Fibroblast of skin of abdomen (primary cell): ENCODE data around the gene DIO3.
"Not testable (repeated sequence)": the region's sequence is repeated elsewhere in the genome, so short reads cannot be mapped to it uniquely, and the experiment has no call there.

Experiments
- DNase-seq: peaks from one replicate; pipeline ENCODE4 v3.0.0-alpha.2; 2013

DIO3 gene

DNA sequence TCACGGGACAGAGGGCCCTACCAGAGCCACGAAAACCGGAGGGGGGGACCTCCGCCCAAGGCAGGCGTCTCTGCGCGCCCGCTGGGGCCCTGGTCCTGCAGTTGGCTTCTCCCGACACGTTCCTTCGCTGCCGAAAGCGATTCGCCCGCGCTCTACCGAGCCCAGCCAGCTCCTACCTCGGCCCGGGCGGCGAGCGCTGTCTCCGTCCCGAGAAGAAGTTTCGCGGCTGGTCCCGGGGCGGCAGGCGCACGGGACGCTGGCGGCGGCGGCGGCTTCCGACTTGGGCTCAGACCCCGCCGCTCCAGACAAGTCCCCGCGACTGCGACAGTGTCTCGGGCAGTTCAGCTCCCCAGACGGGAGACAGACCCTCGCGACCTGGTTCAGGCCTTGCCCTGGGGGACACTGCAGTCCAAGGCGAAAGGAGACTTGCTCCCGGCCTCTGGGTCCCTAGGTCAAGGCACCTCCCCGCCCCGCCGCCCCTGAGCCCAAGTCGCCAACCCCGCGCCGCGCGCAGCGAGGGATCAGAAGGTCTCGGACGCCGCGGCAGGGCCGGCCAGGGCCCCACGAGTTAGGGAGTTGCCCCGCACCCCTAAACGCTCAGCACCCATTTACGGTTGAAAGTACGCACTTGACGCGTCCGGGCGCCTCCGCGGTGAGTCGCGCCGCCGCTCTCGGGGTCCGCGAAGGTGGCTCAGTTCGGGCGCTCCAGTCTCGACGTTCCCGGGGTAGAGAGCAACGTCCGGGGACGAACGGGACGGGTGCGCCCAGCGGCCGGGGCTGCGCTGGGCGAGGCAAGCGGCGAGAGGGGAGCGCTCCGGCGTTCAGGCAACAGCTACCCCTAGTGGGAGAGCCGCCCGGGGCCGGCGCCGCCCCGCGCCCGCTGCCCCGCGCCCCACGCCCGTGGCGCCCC, 1.4 kb upstream of the DIO3 start:
- no peak for DNase-seq

GRCh38 chr14:101560534-101561113, 671 bp upstream of the DIO3 start:
- DNase-seq = no peak

DNA sequence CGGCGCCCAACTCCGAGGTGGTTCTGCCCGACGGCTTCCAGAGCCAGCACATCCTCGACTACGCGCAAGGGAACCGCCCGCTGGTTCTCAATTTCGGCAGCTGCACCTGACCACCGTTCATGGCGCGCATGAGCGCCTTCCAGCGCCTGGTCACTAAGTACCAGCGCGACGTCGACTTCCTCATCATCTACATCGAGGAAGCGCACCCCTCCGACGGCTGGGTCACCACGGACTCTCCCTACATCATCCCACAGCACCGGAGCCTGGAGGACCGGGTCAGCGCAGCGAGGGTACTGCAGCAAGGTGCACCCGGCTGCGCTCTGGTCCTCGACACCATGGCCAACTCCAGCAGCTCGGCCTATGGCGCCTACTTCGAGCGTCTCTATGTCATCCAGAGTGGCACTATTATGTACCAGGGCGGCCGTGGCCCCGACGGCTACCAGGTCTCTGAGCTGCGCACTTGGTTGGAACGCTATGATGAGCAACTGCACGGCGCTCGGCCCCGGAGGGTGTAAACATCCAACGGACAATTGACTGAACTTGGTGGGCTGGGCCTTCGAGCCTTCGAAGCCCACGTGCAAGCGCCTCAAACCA, 699 bp downstream of the DIO3 start:
- DNase-seq = no peak

DNA sequence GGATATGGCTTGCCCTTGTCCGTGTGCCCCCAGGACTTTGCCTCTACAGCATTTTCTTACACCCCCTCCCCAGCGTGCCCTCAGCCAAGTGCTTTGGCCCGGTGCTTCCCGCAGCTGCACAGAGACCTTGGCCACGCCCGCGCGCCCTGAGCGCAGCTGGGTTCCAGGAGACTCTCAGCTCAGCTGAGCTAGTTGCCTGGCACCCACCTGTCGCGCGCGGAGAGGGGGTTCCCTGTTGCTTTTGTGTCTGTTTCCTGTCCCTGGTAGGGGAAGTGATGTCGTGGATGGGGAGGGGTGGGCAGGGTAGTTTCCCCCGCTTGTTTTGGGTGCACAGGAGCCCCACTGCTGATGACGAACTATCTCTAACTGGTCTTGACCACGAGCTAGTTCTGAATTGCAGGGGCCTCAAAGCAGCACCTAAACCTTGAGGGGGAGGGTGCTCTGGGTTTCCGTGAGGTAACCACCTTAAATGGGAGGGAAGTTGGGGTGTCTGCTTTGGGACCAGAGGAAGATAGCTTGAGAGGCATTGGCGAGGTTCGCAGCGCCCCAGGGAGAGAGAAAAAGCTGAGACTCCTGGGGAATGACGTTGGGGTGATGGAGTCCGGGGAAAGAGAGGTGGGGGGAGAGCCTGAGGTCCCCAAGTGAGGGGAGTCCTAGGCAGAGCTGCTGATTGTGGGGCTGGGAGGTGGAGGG, 1.5 kb downstream of the DIO3 start:
- DNase-seq = no peak

GRCh38 chr14:101563352-101563653, 2.0 kb downstream of the DIO3 start:
- no peak for DNase-seq

- no peak for DNase-seq
Measured at GRCh38 chr14:101563654-101564443, 2.6 kb downstream of the DIO3 start.

- no peak for DNase-seq
Measured at GRCh38 chr14:101564444-101564776, 3.1 kb downstream of the DIO3 start.

GRCh38 chr14:101564819-101565698, 3.8 kb downstream of the DIO3 start:
- DNase-seq = no peak

GRCh38 chr14:101567252-101567651, 6.0 kb downstream of the DIO3 start:
- no peak for DNase-seq

GRCh38 chr14:101571004-101571403, 9.7 kb downstream of the DIO3 start:
- DNase-seq = no peak

DNA sequence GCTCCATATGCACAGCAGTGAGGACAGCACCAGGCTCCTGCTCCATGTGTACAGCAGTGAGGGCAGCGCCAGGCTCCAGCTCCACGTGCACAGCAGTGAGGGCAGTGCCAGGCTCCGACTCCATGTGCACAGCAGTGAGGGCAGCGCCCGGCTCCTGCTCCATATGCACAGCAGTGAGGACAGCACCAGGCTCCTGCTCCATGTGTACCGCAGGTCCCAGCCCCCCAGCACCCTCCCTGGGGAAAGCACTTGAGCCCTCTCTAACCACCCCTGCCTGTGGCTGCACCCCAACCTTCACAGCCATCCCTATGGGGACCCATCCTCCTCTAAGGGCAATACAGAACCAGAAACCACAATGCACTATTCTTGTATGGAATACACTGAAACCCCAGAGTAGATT, 11.2 kb downstream of the DIO3 start:
- DNase-seq = not testable (repeated sequence)

DNA sequence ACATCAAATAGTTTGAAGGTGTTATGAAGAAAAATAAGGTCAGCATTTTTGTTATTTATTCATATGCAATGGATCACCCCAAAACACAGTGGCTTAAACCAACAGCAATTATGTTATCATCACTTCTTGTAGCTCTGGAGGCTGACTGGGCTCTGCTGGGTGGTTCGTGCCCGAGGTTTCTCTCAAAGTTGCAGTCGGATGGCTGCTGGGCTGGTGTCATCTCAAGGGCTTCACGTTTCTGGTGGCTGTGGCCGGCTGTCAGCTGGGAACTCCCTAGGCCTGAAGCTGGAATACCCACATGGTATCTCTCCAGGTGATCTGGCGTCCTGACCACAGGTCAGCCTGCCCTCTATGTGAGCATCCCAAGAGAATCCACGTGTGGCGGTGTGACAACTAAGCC, 12.0 kb downstream of the DIO3 start:
- no peak for DNase-seq

GRCh38 chr14:101575581-101575980, 14.3 kb downstream of the DIO3 start:
- DNase-seq = no peak

GRCh38 chr14:101577221-101577909, 16.1 kb downstream of the DIO3 start:
- DNase-seq = no peak

GRCh38 chr14:101578489-101578888, 17.2 kb downstream of the DIO3 start:
- DNase-seq = no peak

GRCh38 chr14:101579372-101580080, 18.2 kb downstream of the DIO3 start:
- no peak for DNase-seq

DNA sequence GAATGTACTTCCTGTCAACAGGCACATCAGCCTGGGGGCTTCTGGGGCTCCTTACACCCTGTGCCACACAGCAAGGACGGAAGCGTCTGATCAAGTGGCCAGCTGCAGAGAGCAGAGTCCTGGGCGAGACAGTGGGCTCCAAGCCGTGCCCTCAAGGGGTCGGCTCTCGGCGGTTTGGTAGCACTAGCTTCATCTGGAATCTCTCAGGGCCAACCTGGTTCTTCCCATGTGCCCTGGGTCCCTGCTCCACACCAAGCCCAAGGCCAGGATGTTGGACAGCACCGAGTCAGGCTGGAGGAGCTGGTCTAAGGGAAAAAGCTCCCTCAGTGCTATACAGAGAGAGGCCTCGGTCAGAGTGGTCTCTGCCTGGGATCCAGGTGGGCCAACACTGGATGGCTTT, 20.5 kb downstream of the DIO3 start:
- no peak for DNase-seq

GRCh38 chr14:101582294-101582693, 21.0 kb downstream of the DIO3 start:
- DNase-seq = no peak

DNA sequence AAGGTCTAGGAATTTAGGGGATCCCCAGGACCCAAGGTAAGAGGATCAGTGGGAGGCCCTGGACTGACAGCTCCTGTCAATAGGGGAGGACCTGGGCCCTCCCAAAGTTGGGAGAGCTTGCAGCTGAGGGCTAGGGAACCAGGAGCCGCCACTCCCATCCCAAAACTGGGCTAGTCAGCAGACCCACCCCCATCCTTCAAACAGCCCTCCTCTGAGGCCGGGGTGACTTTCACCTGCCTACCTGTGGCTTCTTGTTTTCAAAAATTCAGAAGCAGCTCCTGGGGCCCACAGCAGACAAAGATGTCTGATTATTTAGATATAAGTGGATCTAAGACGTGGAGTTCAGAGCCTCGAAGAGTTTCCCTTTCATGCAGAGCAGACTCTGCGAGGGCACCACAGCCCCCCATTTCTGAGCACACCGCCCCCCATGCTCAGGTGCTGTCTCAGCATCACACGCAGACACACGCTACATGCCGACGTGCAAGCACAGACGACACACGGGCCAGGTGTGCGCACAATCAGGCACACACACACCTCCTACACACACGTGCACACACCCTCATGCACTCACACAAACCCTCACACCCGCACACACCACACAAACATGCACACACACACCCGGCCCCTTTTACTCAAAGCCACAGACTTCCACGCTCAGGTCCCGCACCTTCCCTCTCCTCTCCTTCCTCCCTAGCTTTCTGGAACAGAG, 21.9 kb downstream of the DIO3 start:
- DNase-seq = no peak

DNA sequence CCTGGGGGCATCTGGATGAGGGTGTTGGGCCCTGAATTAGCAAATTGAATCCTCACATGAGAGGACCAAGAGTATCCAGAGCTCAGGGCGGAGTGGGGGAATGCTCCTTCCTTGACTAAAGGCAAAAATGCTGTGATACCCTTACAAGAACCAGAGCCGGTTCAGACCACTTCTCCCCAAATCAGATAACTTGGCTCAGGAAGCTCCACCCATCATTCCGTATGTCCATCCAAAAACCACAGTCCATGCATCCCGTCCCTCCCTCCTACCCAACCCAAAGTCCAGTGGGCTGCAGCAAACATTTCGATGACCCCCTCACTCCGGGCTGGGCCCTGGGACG, 22.4 kb downstream of the DIO3 start:
- DNase-seq = no peak
